ENCODE measurements around the gene S1PR3. TPM values are rescaled to one million over a fixed set of nuclear protein-coding genes. Genes with fewer than 3 reads are reported as not detected.

Gene S1PR3
- total RNA-seq, 2 donors from 2014 or later: 8.2 to 16.3 TPM

GRCh38 chr9:89006996-89007967, 16.0 kb downstream of the S1PR3 start:
- Histone ChIP-seq H3K27me3 (replicated peaks; ENCODE audit: insufficient read depth) (no peaks in the 10 kb centered on the region), H3K4me3 (no peak overlapping the region), H3K36me3 (no peaks in the 10 kb centered on the region), H3K4me1 (replicated peaks) (no peaks in the 10 kb centered on the region), H3K27ac (no peak overlapping the region), H3K9me3 (no peaks in the 10 kb centered on the region)
- no peak for DNase-seq (ENCODE audit: low spot score)
- WGBS: 81% methylated on average over 9 of the region's 9 CpGs
- intact Hi-C loops (cut with DNase I): loop anchor here (10.0 kb wide), 1 partner anchor 268 kb away; no protein-coding TSS in a partner anchor
- TF ChIP-seq POLR2AphosphoS5 (IDR thresholded peaks at IDR 0.05): no peak
- no peak for TF ChIP-seq POLR2A (IDR thresholded peaks at IDR 0.05)
- TF ChIP-seq CTCF (IDR thresholded peaks at IDR 0.05): no peak

DNA sequence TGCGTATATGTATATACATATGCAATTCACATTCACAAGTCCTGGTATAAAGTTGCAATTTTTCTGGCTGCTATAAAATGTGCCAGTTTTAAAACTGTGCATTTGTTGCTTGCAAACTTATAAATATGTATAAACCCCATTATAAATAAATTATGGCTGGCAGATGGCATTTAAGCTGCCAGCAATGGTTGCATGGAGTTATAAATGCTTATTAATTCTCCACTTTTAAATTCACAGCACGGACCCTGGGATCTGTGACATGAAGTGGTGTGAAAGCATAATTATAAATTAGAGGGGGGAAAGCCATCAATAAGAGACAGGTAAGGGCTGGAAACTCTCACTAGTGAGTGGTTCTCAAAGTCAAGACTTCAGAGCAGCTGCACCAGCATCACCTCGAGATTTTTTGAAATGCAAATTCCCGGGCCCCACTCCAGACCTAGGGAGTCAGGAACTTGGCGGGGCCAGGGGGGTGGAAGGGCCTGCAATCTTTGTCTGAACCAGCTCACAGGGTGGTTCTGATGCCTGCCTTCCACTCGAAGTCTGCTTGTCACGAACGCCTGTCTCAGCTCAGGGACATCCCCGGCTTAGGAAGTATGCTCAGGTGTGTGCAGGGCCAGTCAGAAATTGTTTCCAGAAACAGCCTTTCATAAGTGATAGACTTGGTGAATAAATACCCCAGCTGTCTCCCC, 16.9 kb downstream of the S1PR3 start:
- Histone ChIP-seq H3K4me1 (replicated peaks) (no peaks in the 10 kb centered on the region), H3K4me3 (no peak overlapping the region), H3K9me3 (no peaks in the 10 kb centered on the region), H3K27me3 (replicated peaks; ENCODE audit: insufficient read depth) (no peaks in the 10 kb centered on the region), H3K36me3 (no peaks in the 10 kb centered on the region), H3K27ac (no peak overlapping the region)
- intact Hi-C loops (cut with DNase I): loop anchor here (10.0 kb wide), 1 partner anchor 267 kb away; no protein-coding TSS in a partner anchor
- TF ChIP-seq POLR2A (IDR thresholded peaks at IDR 0.05) (no peak), CTCF (IDR thresholded peaks at IDR 0.05) (no peak), POLR2AphosphoS5 (IDR thresholded peaks at IDR 0.05) (no peak)
- no peak for DNase-seq (ENCODE audit: low spot score)
- 90% methylated on average over 9 of the region's 9 CpGs for whole genome bisulfite sequencing

GRCh38 chr9:89008744-89009545, 17.7 kb downstream of the S1PR3 start:
- H3K36me3 ChIP-seq: no peaks in the 10 kb centered on the region
- H3K4me3 ChIP-seq: no peak overlapping the region
- 92% methylated on average over 12 of the region's 12 CpGs for whole genome bisulfite sequencing
- H3K4me1 ChIP-seq (replicated peaks): no peaks in the 10 kb centered on the region
- intact Hi-C loops (cut with DNase I): loop anchor here (10.0 kb wide), 1 partner anchor 266 kb away; no protein-coding TSS in a partner anchor
- no peak for DNase-seq (ENCODE audit: low spot score)
- H3K27ac ChIP-seq: no peak overlapping the region
- no peaks in the 10 kb centered on the region for H3K27me3 ChIP-seq (replicated peaks; ENCODE audit: insufficient read depth)
- no peak for TF ChIP-seq POLR2A (IDR thresholded peaks at IDR 0.05)
- no peak for TF ChIP-seq POLR2AphosphoS5 (IDR thresholded peaks at IDR 0.05)
- TF ChIP-seq CTCF (IDR thresholded peaks at IDR 0.05): no peak
- H3K9me3 ChIP-seq: no peaks in the 10 kb centered on the region

GRCh38 chr9:89009546-89009840, 18.2 kb downstream of the S1PR3 start:
- no peak overlapping the region for H3K4me3 ChIP-seq
- H3K4me1 ChIP-seq (replicated peaks): no peaks in the 10 kb centered on the region
- no peak overlapping the region for H3K27ac ChIP-seq
- H3K36me3 ChIP-seq: no peaks in the 10 kb centered on the region
- H3K9me3 ChIP-seq: no peaks in the 10 kb centered on the region
- 92% methylated on average over 9 of the region's 9 CpGs for WGBS
- no peaks in the 10 kb centered on the region for H3K27me3 ChIP-seq (replicated peaks; ENCODE audit: insufficient read depth)
- intact Hi-C loops (cut with DNase I): loop anchor here (10.0 kb wide), 1 partner anchor 265 kb away; no protein-coding TSS in a partner anchor
- TF ChIP-seq POLR2AphosphoS5 (IDR thresholded peaks at IDR 0.05) (no peak), CTCF (IDR thresholded peaks at IDR 0.05) (no peak), POLR2A (IDR thresholded peaks at IDR 0.05) (no peak)
- DNase-seq (ENCODE audit: low spot score): no peak

Data from prostate gland (tissue), 2 donors.